ENCODE data around the gene AGBL1.

AGBL1 gene

GRCh38 chr15:86659724-86660411 is 580.2 kb downstream of the AGBL1 start:
- DNase-seq = no peak

- DNase-seq = no peak
Measured at GRCh38 chr15:86661580-86661979, 581.9 kb downstream of the AGBL1 start.

GRCh38 chr15:86663304-86663703 is 583.6 kb downstream of the AGBL1 start:
- no peak for DNase-seq

- no peak for DNase-seq
Measured at GRCh38 chr15:86663979-86664378, 584.3 kb downstream of the AGBL1 start.

GRCh38 chr15:86664581-86664980 is 584.9 kb downstream of the AGBL1 start:
- DNase-seq = no peak

- no peak for DNase-seq
Measured at GRCh38 chr15:86676002-86676401, 596.3 kb downstream of the AGBL1 start.

GRCh38 chr15:86677278-86677677 is 597.6 kb downstream of the AGBL1 start:
- DNase-seq = no peak

- no peak for DNase-seq
Measured at GRCh38 chr15:86685263-86685662, 605.6 kb downstream of the AGBL1 start.

GRCh38 chr15:86689006-86689405 is 609.3 kb downstream of the AGBL1 start:
- DNase-seq = no peak

- DNase-seq = no peak
Measured at GRCh38 chr15:86690566-86690965, 610.9 kb downstream of the AGBL1 start.

GRCh38 chr15:86691091-86691663 is 611.5 kb downstream of the AGBL1 start:
- no peak for DNase-seq

GRCh38 chr15:86700864-86701610 is 621.4 kb downstream of the AGBL1 start:
- DNase-seq = no peak

GRCh38 chr15:86701611-86701963 is 621.9 kb downstream of the AGBL1 start:
- no peak for DNase-seq

GRCh38 chr15:86706813-86707212 is 627.1 kb downstream of the AGBL1 start:
- no peak for DNase-seq

GRCh38 chr15:86711476-86711875 is 631.8 kb downstream of the AGBL1 start:
- no peak for DNase-seq

- DNase-seq = no peak
Measured at GRCh38 chr15:86714241-86714640, 634.6 kb downstream of the AGBL1 start.

GRCh38 chr15:86725628-86726027 is 646.0 kb downstream of the AGBL1 start:
- DNase-seq = no peak

- DNase-seq = no peak
Measured at GRCh38 chr15:86735247-86736040, 655.8 kb downstream of the AGBL1 start.

- no peak for DNase-seq
Measured at GRCh38 chr15:86741917-86742316, 662.2 kb downstream of the AGBL1 start.

GRCh38 chr15:86743283-86743903 is 663.7 kb downstream of the AGBL1 start:
- peak; percentile 59 for DNase-seq

GRCh38 chr15:86744198-86744780 is 664.6 kb downstream of the AGBL1 start:
- no peak for DNase-seq

- no peak for DNase-seq
Measured at GRCh38 chr15:86751116-86751515, 671.4 kb downstream of the AGBL1 start.

GRCh38 chr15:86754846-86755245 is 675.2 kb downstream of the AGBL1 start:
- no peak for DNase-seq
